GM23248 (cell line): ENCODE results near the gene HDAC4.

Experiments used
- EZH2 ChIP-seq: fragments of 200-600 bp; sonication (generic); IDR thresholded peaks from 2 replicates; pipeline ENCODE4 v1.6.1; 2018; ENCODE audit warnings: antibody characterized with exemption, mild to moderate bottlenecking; ENCODE audit not compliant: insufficient read depth, poor library complexity, severe bottlenecking
- EZH2phosphoT487 ChIP-seq: fragments of 200-600 bp; sonication (generic); IDR thresholded peaks from 2 replicates; pipeline ENCODE4 v1.6.1; 2018; ENCODE audit warnings: antibody characterized with exemption, moderate library complexity, mild to moderate bottlenecking, low read depth; ENCODE audit not compliant: insufficient read depth

GRCh38 chr2:239315308-239315707, 85.5 kb downstream of the HDAC4 start:
- no peak for TF ChIP-seq EZH2
- TF ChIP-seq EZH2phosphoT487, result no peak
